Measurements from ENCODE around the gene GPC5.

DNA sequence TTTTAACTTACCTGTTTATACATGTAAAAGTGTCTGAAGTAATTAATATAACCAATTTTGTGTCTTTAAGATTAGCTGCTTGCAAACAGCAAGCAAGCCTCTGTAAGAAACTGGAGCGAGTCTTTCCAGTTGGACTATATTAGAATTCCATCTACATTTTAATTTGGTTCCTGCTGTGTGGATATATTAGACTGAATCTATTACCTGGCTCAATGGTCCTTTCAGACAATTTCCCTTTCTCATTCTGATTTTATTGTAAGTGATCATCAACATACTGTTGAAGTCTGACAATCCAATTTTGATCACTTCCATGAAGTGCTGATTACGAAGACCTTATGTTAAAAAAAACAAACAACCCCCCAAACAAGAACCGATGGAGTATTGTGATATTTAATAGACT is 72.3 kb downstream of the GPC5 start:
- TF ChIP-seq, protein P1, sequence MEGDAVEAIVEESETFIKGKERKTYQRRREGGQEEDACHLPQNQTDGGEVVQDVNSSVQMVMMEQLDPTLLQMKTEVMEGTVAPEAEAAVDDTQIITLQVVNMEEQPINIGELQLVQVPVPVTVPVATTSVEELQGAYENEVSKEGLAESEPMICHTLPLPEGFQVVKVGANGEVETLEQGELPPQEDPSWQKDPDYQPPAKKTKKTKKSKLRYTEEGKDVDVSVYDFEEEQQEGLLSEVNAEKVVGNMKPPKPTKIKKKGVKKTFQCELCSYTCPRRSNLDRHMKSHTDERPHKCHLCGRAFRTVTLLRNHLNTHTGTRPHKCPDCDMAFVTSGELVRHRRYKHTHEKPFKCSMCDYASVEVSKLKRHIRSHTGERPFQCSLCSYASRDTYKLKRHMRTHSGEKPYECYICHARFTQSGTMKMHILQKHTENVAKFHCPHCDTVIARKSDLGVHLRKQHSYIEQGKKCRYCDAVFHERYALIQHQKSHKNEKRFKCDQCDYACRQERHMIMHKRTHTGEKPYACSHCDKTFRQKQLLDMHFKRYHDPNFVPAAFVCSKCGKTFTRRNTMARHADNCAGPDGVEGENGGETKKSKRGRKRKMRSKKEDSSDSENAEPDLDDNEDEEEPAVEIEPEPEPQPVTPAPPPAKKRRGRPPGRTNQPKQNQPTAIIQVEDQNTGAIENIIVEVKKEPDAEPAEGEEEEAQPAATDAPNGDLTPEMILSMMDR (IDR thresholded peaks at IDR 0.05; ENCODE audit: insufficient read depth, low read length, poor library complexity, severe bottlenecking) = no peak
- TF ChIP-seq EZH2phosphoT487 (conservative IDR thresholded peaks at IDR 0.05; ENCODE audit: low read length) = no peak

Data from SU-DHL-6 (cell line).